H1 (cell line): ENCODE measurements around the gene POLR3GL.

ENCODE experiments used
- FOSL1 ChIP-seq: IDR thresholded peaks from 2 replicates; pipeline ENCODE4 v1.6.1; 2011; ENCODE audit warnings: mild to moderate bottlenecking, low read depth, low read length, moderate library complexity; ENCODE audit not compliant: insufficient read depth
- HDAC2 ChIP-seq, 2 experiments: fragments of 300-600 bp in 1 of 2; sonication (generic) in 1 of 2; IDR thresholded peaks; 2 replicates each; pipeline ENCODE4 v1.6.1; 2011 to 2012; ENCODE audit warnings: low read depth in 2 of 2, low read length in 2 of 2, mild to moderate bottlenecking in 2 of 2, moderate library complexity in 2 of 2, borderline replicate concordance in 1 of 2, inconsistent platforms in 1 of 2
- HDAC6 ChIP-seq: IDR thresholded peaks from one replicate; pipeline ENCODE4 v1.7.1; 2012; ENCODE audit warnings: low read depth, mild to moderate bottlenecking, inconsistent platforms, low read length, moderate library complexity
- KDM5A ChIP-seq: fragments of 200-600 bp; IDR thresholded peaks from 2 replicates; pipeline ENCODE4 v1.7.1; 2012; ENCODE audit warnings: mild to moderate bottlenecking, low read length, inconsistent platforms, mixed read lengths
- POLR2A ChIP-seq, 2 experiments: IDR thresholded peaks; 1 replicate in 1 of 2; 2 replicates in 1 of 2; pipeline ENCODE4 v1.6.1; 2011; ENCODE audit warnings: low read depth in 2 of 2, low read length in 2 of 2, mild to moderate bottlenecking in 2 of 2; ENCODE audit errors: control extremely low read depth in 1 of 2
- POLR2AphosphoS5 ChIP-seq: IDR thresholded peaks from 2 replicates; pipeline ENCODE4 v1.6.1; 2011; ENCODE audit warnings: low read depth, low read length
- SIRT6 ChIP-seq: IDR thresholded peaks from one replicate; pipeline ENCODE4 v1.7.1; 2012; ENCODE audit warnings: low read length, inconsistent platforms
- TAF7 ChIP-seq: optimal IDR thresholded peaks from 2 replicates; pipeline ENCODE3; 2011; ENCODE audit warnings: low read depth, mild to moderate bottlenecking, inconsistent platforms, low read length, moderate library complexity, borderline replicate concordance
- TEAD4 ChIP-seq: IDR thresholded peaks from 2 replicates; pipeline ENCODE4 v1.6.1; 2012; ENCODE audit warnings: low read depth, low read length, inconsistent platforms, mixed read lengths
- TF ChIP-seq, protein P1 (sequence below): fragments of 300-600 bp; sonication (generic); IDR thresholded peaks from 2 replicates; pipeline ENCODE4 v1.7.1; 2012; ENCODE audit warnings: low read length, moderate library complexity, mild to moderate bottlenecking, inconsistent platforms; ENCODE audit not compliant: insufficient replicate concordance
- TF ChIP-seq, protein P2 (sequence below), 3 experiments: IDR thresholded peaks; 1 replicate in 2 of 3; 2 replicates in 1 of 3; pipeline versions ENCODE4 v1.5.1 to v1.6.1; 2011; ENCODE audit warnings: low read length in 3 of 3, mild to moderate bottlenecking in 3 of 3, inconsistent platforms in 2 of 3, low read depth in 1 of 3, moderate library complexity in 1 of 3; ENCODE audit not compliant: insufficient read depth in 1 of 3; ENCODE audit errors: control extremely low read depth in 1 of 3
- TF ChIP-seq, protein P3 (sequence below): IDR thresholded peaks from 2 replicates; pipeline ENCODE4 v1.6.1; 2012; ENCODE audit warnings: inconsistent platforms

DNA sequence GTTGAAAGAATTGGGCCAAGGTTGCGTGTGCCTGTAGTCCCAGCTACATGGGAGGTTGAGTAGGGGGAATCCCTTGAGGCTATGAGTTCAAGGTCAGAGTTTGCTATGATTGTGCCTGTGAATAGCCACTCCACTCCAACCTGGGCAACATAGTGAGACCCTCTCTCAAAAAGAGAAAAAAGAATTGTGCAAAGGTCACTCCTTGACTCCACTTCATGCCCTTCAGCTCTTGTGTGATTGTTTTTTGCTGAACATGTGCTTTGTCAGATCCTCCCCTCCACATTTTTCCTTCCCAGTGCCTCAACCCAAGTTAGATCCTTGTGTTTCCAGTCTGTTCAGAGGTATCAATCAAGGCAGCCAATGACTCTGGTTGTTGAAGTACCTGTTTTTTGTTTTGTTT lies 23.4 kb downstream of the POLR3GL start:
- no peak for TF ChIP-seq TAF7
- TF ChIP-seq HDAC6 = no peak
- TF ChIP-seq, protein P1, sequence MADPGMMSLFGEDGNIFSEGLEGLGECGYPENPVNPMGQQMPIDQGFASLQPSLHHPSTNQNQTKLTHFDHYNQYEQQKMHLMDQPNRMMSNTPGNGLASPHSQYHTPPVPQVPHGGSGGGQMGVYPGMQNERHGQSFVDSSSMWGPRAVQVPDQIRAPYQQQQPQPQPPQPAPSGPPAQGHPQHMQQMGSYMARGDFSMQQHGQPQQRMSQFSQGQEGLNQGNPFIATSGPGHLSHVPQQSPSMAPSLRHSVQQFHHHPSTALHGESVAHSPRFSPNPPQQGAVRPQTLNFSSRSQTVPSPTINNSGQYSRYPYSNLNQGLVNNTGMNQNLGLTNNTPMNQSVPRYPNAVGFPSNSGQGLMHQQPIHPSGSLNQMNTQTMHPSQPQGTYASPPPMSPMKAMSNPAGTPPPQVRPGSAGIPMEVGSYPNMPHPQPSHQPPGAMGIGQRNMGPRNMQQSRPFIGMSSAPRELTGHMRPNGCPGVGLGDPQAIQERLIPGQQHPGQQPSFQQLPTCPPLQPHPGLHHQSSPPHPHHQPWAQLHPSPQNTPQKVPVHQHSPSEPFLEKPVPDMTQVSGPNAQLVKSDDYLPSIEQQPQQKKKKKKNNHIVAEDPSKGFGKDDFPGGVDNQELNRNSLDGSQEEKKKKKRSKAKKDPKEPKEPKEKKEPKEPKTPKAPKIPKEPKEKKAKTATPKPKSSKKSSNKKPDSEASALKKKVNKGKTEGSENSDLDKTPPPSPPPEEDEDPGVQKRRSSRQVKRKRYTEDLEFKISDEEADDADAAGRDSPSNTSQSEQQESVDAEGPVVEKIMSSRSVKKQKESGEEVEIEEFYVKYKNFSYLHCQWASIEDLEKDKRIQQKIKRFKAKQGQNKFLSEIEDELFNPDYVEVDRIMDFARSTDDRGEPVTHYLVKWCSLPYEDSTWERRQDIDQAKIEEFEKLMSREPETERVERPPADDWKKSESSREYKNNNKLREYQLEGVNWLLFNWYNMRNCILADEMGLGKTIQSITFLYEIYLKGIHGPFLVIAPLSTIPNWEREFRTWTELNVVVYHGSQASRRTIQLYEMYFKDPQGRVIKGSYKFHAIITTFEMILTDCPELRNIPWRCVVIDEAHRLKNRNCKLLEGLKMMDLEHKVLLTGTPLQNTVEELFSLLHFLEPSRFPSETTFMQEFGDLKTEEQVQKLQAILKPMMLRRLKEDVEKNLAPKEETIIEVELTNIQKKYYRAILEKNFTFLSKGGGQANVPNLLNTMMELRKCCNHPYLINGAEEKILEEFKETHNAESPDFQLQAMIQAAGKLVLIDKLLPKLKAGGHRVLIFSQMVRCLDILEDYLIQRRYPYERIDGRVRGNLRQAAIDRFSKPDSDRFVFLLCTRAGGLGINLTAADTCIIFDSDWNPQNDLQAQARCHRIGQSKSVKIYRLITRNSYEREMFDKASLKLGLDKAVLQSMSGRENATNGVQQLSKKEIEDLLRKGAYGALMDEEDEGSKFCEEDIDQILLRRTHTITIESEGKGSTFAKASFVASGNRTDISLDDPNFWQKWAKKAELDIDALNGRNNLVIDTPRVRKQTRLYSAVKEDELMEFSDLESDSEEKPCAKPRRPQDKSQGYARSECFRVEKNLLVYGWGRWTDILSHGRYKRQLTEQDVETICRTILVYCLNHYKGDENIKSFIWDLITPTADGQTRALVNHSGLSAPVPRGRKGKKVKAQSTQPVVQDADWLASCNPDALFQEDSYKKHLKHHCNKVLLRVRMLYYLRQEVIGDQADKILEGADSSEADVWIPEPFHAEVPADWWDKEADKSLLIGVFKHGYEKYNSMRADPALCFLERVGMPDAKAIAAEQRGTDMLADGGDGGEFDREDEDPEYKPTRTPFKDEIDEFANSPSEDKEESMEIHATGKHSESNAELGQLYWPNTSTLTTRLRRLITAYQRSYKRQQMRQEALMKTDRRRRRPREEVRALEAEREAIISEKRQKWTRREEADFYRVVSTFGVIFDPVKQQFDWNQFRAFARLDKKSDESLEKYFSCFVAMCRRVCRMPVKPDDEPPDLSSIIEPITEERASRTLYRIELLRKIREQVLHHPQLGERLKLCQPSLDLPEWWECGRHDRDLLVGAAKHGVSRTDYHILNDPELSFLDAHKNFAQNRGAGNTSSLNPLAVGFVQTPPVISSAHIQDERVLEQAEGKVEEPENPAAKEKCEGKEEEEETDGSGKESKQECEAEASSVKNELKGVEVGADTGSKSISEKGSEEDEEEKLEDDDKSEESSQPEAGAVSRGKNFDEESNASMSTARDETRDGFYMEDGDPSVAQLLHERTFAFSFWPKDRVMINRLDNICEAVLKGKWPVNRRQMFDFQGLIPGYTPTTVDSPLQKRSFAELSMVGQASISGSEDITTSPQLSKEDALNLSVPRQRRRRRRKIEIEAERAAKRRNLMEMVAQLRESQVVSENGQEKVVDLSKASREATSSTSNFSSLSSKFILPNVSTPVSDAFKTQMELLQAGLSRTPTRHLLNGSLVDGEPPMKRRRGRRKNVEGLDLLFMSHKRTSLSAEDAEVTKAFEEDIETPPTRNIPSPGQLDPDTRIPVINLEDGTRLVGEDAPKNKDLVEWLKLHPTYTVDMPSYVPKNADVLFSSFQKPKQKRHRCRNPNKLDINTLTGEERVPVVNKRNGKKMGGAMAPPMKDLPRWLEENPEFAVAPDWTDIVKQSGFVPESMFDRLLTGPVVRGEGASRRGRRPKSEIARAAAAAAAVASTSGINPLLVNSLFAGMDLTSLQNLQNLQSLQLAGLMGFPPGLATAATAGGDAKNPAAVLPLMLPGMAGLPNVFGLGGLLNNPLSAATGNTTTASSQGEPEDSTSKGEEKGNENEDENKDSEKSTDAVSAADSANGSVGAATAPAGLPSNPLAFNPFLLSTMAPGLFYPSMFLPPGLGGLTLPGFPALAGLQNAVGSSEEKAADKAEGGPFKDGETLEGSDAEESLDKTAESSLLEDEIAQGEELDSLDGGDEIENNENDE = no peak
- TF ChIP-seq, protein P2, sequence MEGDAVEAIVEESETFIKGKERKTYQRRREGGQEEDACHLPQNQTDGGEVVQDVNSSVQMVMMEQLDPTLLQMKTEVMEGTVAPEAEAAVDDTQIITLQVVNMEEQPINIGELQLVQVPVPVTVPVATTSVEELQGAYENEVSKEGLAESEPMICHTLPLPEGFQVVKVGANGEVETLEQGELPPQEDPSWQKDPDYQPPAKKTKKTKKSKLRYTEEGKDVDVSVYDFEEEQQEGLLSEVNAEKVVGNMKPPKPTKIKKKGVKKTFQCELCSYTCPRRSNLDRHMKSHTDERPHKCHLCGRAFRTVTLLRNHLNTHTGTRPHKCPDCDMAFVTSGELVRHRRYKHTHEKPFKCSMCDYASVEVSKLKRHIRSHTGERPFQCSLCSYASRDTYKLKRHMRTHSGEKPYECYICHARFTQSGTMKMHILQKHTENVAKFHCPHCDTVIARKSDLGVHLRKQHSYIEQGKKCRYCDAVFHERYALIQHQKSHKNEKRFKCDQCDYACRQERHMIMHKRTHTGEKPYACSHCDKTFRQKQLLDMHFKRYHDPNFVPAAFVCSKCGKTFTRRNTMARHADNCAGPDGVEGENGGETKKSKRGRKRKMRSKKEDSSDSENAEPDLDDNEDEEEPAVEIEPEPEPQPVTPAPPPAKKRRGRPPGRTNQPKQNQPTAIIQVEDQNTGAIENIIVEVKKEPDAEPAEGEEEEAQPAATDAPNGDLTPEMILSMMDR (IDR thresholded peaks at IDR 0.05; ENCODE audit: control extremely low read depth in 1 of 3, insufficient read depth in 1 of 3, low read depth in 1 of 3, low read length in 3 of 3) = no peak
- no peak for TF ChIP-seq KDM5A
- no peak for TF ChIP-seq FOSL1
- no peak for TF ChIP-seq SIRT6
- TF ChIP-seq POLR2A (IDR thresholded peaks at IDR 0.05; ENCODE audit: control extremely low read depth in 1 of 2, low read depth in 2 of 2, low read length in 2 of 2) = no peak
- no peak for TF ChIP-seq HDAC2 (IDR thresholded peaks at IDR 0.05; ENCODE audit: borderline replicate concordance in 1 of 2, low read depth in 2 of 2, low read length in 2 of 2)
- TF ChIP-seq TEAD4 = no peak
- TF ChIP-seq, protein P3, sequence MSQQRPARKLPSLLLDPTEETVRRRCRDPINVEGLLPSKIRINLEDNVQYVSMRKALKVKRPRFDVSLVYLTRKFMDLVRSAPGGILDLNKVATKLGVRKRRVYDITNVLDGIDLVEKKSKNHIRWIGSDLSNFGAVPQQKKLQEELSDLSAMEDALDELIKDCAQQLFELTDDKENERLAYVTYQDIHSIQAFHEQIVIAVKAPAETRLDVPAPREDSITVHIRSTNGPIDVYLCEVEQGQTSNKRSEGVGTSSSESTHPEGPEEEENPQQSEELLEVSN = no peak
- TF ChIP-seq POLR2AphosphoS5 = no peak
